Measurements from ENCODE around the gene CAMK4.
"Not testable (repeated sequence)": the region's sequence is repeated elsewhere in the genome, so short reads cannot be mapped to it uniquely, and the experiment has no call there.

CAMK4 gene

DNA sequence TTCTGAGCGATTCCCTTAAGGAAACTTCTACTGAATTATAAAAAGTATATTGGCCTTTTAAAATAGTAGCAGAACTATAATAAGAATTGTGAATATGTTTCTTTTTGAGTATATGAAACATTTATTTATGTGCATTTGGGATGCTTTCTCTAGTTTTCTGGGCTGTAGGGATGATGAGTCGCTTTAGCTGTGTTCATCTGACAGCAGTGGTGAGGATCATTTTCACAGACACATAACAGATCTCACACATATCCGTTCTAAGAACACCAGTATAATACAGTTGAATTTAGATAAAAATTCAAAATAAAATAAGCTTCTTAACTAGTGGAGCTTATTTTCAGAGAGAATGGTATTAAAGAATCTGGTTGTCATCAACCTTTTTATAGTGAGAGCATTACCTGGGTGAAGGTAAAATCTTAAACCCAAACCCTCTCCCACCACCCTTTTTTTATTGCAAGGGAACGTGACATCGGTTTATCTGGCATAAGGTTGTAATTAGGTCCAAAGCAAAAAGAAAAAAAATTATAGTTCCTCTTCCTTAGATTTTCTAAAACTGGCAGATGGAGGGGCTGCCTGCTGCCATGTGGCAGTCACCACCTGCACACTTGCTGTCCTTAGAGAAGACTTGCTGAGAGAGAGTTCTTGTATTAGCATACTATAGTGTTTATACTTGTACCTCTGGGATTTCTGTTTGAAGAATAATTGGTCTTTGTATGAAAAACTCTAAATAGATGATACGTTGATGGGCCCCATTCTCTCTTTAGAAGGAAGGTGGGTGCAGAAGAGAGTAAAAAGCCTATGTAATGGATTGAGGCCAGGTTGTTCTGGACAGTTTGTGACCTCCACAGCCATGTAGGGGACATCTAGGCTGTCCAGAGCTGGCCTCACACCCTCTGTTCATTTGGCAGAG is 86.8 kb downstream of the CAMK4 start:
- no peak for DNase-seq (ENCODE audit: low read depth, low spot score)

DNA sequence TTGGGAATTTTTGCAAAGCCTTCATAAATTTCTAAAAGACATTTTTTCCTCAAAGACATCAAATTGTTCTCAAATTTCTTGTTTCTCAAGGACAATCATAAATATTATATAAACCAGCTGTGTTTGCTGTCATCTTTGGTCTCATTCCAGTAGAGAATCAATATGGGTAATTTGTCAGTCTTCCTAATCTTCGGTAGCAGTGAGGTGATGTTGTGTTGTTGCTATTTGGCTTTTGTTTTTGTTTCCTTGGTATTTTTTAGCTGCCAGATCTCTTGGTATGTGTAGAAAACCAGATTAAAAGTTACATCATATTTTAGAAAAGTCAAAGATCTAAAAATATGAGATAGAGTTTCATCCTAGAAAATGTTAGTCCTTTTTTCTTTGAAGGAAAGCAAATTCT is 87.5 kb downstream of the CAMK4 start:
- no peak for DNase-seq (ENCODE audit: low read depth, low spot score)

DNA sequence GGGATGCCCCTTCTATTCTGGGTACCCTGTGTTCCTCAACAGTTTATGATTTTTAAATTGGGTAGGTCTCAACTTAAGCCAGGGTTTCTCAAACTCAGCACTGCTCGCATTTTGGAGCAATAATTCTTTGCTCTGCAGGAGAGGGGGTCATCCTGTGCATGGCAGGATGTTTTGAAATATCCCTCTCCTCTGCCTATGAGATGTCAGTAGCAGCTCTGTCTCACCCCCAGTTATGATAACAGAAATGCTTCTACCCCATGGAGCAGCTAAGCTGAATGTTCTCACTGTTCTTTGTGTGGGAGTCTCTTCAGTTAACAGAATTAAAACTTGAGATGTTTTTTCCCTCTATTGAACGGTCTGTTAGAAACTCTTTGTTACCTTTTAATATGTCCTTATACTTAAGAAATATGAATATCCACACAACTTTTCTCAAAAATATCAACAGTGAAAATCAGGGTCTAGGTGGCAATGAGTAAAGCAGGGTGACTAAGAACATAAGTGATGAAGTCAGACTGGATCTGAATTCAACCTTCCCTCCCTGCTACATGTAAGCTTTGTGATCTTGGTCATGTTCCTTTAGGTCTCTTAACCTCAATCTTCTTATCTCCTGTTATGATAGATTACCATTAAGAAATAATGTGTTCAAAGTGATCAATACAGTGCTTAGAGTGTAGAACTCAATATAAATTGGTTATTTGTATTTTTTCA is 89.0 kb downstream of the CAMK4 start:
- DNase-seq (ENCODE audit: low read depth, low spot score): no peak

DNA sequence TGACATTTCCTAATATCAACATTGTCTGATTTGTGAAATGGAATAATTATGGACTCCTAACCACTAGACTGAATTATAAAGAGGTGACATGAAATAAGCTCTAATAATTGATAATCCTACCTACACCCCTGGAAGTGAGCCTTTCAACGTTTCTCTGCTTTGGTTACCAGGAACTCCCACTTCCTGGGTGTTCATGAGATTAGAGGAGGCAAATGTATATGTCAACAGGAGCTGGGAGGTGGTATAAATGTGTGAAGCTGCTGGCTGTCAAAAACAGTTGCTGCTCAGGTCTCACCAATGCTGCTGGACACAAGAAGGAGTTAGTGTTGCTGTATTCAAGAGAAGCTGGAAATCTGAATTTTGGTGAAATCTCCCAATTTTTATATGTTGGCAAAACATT is 96.8 kb downstream of the CAMK4 start:
- no peak for DNase-seq (ENCODE audit: low read depth, low spot score)

DNA sequence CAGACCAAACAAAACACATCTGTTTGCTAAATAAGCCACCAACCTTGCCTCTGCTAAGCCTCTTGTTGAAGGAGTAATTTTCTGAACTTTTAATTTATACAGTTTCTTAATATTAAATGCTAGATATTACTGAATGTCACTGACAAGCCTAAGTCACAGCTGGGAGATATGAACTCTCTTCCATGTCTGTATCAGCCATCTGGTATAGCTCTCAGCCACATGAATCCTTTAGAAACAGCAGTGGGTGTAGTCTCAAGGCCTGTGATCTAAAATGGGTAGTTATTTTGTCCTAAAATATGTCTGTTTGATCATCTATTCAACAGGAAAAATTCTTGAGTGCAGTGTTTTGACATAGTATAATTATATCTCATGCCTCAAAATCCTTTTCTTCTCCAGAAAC is 97.2 kb downstream of the CAMK4 start:
- no peak for DNase-seq (ENCODE audit: low read depth, low spot score)

DNA sequence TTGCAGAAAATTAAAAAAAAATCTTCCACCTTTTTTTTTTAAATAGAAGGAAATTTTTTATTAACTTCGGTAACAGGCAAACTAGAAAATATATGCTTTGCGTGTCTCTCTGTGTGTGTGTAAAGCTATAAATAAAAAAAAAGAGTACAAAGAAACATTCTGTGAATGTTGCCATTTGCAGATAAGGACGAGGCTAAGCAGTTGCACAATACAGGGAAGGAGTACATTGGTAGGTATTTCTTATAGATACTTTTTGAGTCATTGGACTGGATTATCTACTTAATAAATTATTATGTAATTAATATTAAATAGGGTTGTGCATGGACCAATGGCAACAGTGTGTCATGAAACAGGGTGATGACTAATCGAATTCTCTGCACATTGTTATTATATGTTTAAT is 102.4 kb downstream of the CAMK4 start:
- no peak for DNase-seq (ENCODE audit: low read depth, low spot score)

DNA sequence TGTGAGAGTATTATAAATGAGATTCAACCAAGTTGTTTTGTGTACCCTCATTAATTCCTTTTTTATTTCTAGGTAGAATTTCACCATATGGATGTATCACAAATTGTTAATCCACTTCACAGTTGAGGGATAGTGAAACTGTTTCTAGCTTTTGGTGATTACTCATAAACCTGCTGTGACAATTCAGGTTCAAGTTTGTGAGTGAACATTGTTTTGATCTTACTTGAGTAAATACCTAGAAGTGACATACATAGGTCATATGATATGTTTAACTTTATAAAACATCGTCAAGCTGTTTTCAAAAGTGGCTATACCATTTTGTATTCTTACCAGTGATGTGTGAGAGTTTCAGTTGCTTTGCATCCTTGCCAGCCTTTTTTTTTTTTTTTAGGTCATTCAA is 112.9 kb downstream of the CAMK4 start:
- no peak for DNase-seq (ENCODE audit: low read depth, low spot score)

DNA sequence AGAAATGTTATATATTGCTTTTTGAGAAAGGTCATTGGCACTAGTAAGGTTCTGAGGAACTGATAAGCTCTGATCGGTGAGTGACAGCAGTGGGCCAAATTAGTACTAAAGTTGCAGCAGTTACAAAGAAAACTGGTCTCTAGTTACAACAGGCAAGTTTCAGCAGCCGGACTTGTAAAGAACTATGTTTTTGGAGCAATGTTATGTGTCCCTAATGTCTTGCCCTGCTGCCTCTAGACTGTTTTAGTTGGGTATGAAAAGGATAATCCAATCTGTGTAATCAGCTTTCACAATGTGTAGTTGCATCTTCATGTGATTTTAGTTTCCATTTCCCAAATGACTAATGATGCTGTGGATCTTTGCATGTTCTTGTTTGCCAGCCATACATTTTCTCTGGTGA is 113.5 kb downstream of the CAMK4 start:
- no peak for DNase-seq (ENCODE audit: low read depth, low spot score)

DNA sequence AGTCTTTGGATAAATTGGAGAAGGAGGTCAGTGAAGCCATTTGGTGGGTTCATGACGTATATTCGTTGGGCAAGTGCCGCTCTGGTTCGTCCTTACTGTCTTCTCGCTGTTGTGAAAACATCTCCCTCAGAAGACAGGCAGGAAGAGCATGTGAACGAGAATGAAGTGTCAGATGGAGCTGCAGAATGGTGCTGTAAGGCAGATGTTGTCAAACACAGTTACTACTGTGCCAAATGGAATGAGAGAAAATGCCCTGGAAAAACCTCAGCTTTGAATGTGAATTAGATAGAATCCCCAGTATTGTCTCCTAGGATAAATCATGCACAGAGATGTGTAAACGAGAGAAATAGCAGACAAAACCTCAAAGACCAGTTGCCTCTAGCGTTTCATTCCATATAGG is 121.5 kb downstream of the CAMK4 start:
- DNase-seq (ENCODE audit: low read depth, low spot score): no peak

DNA sequence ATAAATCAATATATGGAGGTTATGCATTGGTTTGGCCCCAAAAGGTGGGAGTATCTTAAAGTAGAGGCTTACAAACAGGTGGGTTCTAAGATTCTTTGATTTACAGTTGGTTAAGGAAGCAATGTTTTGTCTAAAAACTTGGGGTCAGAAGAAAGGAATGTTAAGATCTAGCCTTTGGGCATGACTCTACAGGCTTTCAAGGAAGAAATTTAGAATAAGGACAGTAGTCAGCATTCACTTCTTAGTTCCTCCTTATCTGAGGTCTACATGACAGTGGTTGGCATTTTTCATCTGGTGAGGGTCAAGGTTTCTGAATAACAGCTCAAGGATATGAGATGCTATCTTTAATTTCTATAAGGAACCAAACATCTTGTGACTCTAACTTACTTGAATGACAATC is 122.8 kb downstream of the CAMK4 start:
- no peak for DNase-seq (ENCODE audit: low read depth, low spot score)

DNA sequence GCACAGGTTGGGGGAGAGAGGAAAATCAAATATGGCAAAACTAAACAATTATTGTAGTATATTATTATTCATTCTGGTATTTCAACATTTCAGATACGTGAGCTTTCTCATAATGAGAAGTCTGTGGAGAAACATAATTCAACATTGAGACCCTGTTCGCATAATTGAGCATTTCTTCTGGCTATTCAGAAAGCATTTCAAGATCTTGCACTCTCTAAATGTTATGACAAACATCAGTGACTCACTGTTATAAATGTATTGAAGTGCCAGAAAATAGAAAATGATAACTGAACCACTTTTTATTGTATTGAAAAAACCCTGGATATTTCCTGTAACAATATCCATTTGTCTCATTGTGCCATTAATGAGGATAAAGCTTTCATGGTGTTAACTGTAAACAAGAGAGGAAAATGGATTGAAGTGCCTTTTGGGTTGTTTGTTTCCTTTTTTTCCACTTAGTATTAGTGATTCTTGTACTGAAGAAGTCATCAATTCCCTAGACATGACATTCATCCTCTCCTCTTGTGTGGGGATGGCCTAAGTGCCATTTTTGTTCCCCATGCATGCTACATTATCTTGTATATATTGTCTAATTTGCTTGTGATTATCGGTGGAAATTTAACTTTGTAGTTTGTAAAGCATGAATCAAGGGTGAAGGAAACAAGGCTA is 124.6 kb downstream of the CAMK4 start:
- DNase-seq (ENCODE audit: low read depth, low spot score): no peak

DNA sequence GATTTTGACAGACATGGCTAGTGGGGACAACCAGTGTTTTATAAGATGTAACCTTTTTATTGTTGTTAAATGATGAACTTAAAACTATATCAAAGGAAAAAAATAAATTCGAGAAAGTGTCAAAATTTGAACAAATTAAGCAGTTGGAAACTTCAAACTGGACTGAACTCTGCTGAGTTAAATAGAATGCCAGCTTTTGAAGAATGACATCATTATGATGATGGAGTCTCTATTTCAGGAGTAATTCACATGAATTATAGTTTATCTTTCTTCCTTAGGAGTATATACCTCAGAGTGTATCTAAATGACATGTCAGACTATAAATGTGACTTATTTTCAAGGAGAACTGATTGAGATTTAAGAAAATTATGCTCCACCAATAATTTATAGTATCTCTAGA is 125.2 kb downstream of the CAMK4 start:
- no peak for DNase-seq (ENCODE audit: low read depth, low spot score)

DNA sequence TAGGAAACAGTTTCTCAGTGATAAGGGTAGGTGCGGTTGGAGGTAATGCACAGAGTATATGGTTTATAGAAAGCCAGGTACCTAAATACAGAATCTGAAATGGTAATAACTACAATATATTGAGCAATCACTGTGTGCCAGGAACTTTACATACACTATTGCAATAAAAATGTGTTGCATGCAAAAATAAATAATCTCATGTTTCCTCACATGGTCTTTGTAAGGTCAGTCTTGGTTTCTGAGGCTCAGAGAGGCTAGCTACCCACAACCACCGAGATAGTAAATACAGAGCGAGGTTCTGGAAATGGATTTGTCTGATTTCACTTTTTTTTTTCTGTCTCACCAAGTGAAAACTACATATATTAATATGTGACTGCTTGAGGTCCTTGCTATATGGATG is 128.9 kb downstream of the CAMK4 start:
- DNase-seq (ENCODE audit: low read depth, low spot score): no peak

DNA sequence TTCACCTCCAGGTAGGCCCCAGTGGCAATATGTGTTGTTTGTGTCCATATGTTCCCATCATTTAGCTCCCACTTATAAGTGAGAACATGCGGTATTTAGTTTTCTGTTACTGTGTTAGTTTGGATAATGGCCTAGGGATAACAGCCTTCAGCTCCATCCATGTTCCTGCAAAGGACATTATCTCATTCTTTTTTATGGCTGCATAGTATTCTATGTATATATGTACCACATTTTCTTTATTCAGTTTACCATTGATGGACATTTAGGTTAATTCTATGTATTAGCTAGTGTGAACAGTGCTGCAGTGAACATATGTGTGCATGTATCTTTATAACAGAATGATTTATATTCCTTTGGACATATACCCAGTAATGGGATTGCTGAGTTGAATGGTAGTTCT is 134.5 kb downstream of the CAMK4 start:
- DNase-seq (ENCODE audit: low read depth, low spot score): not testable (repeated sequence)

DNA sequence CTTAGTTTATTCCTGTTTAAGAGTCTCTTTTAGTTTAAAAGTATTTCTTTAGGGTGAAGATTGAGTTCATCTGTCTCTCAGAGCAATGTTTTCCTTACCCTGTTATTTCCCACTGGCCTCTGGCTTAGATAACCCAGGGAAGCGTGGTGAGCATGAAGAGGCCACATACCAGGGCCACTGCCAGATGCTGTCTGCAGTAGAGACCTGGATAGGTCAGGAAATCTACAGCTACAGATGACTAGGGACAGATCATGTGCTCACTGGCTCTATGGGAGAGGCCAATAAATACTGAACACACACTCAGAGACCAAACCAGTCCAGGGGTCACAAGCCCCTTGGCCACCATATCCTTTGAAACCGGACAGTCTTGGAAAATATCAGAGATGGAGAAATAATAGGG is 136.0 kb downstream of the CAMK4 start:
- DNase-seq (ENCODE audit: low read depth, low spot score): no peak

DNA sequence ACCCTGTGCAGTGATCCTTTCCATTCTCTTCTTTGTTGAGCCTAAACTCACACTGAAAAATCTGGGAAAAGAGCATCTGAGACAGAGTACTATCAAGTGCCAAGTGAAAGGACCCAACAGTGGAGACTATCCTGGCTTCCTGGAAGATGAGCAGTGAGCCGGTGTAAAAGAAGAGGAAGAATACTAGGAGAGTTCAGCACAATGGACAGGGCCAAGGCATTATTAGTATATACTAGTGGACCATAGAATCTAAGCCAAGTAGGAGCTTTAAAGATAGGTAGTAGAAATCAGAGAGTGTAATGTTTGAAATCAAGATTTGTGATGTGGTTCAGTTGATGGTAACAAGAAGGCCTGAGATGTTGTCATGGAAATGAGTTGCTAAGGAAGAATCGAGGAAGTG is 140.8 kb downstream of the CAMK4 start:
- no peak for DNase-seq (ENCODE audit: low read depth, low spot score)

DNA sequence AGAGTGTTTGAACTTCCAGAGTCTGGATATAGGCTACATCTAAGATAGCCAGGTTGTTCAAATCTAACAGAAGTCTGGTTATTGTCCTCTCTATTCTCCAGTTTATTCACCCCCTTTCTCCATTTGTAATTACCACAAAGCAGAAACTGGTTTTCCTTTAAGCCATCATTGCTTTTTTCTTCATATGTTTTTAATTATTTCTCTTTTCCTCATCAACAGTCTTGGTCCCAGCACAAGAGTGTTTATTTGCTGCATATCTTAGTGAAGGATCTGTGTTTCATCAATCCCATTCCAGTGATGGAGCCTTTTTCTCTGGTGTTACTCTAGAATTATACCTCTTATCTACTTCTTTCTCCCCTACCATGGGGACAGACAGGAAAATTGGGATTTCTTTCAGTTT is 142.2 kb downstream of the CAMK4 start:
- no peak for DNase-seq (ENCODE audit: low read depth, low spot score)

DNA sequence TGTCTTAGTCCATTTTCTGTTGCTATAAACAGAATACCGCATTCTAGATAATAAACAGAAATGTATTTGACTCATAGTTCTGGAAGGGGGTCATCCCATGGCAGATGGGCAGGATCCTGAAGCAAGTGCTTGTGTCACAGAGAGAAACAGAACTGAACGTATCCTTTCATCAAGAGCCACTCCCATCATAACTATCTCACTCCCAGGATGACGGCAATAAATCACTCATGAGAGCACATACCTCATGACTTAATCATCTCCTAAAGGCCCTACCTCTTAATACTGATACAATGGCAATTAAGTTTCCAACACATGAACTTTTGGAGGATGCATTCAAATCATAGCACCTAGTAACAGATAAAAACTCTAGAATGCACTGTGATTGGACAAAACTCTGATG is 142.9 kb downstream of the CAMK4 start:
- DNase-seq (ENCODE audit: low read depth, low spot score): no peak

DNA sequence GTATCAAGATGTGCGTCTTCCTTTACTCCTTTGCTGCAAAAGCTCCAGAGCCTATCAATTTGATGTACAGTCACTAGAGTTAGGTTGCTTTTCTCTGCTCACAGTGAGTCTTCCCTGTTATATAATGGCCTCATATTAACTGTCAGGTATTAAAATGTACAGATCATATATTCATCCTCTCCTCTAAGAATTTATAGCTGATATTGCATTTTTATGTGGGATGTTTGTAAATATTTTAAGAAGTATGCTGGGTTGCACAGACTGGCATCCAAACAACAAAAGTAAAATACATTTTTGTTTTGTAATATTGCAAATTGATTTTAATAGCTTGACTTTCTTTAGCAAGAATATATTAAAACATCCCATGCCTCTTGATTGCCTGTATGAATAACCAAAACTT is 148.6 kb downstream of the CAMK4 start:
- DNase-seq (ENCODE audit: low read depth, low spot score): no peak

DNA sequence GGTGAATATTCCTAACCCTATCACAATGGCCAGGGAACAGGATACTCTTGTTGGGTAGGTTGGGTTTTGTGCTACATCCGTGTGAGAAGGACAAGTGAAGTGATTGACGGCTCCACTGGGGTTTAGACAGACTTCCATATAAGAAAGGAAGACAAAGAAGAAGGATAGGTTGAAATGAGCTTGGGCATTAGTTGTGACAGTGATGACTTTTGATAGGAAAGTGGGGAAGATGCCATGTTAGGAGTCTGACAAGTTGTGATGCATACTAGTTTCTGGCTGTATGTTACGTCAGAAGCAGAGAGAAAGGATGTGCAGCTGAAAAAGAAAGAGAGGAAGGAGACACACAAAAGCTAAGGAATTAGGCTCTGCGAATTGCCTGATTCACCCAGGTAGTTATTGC is 150.2 kb downstream of the CAMK4 start:
- DNase-seq (ENCODE audit: low read depth, low spot score): no peak

DNA sequence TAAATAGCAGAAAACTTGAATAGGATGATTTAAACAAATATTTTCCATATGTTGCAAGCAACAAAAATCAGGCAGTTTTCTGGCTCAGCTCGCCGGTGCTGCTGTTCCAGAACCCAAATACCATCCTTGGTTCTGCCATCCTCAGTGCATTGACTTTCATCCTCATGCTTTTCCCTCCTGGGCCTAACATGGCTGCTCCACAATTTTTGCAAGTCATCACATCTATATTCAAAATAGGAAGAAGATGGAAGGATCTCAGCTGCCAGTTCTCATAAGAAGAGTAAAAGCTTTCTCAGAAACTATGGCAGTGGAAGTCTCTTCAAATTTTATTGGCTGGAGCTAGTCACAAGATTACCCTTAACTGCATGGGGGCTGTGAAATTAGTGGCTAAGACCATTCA is 151.5 kb downstream of the CAMK4 start:
- no peak for DNase-seq (ENCODE audit: low read depth, low spot score)

DNA sequence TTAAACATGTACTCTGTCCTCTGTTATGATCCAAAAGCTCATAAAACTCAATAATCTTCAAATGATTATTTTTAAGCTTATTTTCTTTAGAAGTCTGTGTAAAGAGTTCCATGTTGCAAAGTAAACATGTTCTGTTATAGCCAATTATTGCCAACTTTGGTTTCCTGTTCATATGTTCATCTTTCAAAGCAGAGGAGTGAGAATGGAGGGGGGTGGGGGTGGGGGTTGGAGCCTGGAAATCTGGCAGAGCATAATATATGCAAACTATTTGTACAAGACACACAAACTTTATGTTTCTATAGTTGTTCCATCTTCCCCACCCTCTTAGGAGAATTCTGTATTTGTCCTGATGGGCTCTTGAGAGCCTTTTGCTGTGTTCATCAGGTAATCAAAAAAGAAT is 153.1 kb downstream of the CAMK4 start:
- DNase-seq (ENCODE audit: low read depth, low spot score): no peak

DNA sequence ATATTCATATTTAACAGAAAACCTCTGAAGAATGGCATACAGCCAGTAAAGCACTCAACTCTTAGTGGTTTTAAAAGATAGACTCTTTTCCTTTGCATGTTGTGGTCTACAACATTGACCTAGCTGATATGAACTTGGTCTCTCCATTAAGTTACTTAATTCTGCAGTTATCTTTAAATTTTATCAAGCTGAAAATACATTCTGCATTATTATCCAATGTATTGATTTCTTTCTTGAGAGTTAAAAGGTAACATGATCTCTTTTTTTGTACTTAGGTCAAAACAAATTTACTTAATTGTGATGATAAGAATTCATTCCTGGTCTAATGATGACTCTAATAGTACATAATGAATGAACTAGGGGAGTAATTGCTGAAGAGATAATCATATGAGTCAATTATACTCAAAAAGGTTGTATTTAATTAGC is 155.2 kb downstream of the CAMK4 start:
- no peak for DNase-seq (ENCODE audit: low read depth, low spot score)
